CD14-positive monocyte (primary cell): ENCODE results near the gene UBE2QL1. TPM values are rescaled to one million over a fixed set of nuclear protein-coding genes. Genes with fewer than 3 reads are reported as not detected.

Experiments used
- DNase-seq, 3 donors: peaks; one replicate each; pipeline ENCODE4 v3.0.0-alpha.2; 2011 to 2022
- H2AFZ ChIP-seq: 2 replicates; pipeline ENCODE4 v1.6.0; 2012; ENCODE audit warnings: mild to moderate bottlenecking, low read depth, low read length, inconsistent platforms; ENCODE audit not compliant: insufficient read depth, poor library complexity, severe bottlenecking
- H3K27ac ChIP-seq, 2 donors: 1 replicate in 1 of 2; 2 replicates in 1 of 2; pipeline ENCODE4 v1.5.1; 2012 to 2013; ENCODE audit warnings: low read length in 2 of 2, control low read depth in 1 of 2, inconsistent platforms in 1 of 2, low read depth in 1 of 2, mild to moderate bottlenecking in 1 of 2
- H3K27me3 ChIP-seq, 2 donors: one replicate each; pipeline versions ENCODE4 v1.6.0 to v1.6.1; 2011 to 2013; ENCODE audit warnings: low read length in 2 of 2; ENCODE audit not compliant: control insufficient read depth in 2 of 2, insufficient read depth in 2 of 2
- H3K36me3 ChIP-seq, 2 donors: replicated peaks in 1 of 2; 1 replicate in 1 of 2; 2 replicates in 1 of 2; pipeline versions ENCODE4 v1.5.1 to v1.6.1; 2012 to 2013; ENCODE audit warnings: low read length in 2 of 2, control low read depth in 1 of 2, inconsistent platforms in 1 of 2, mild to moderate bottlenecking in 1 of 2; ENCODE audit not compliant: insufficient read depth in 2 of 2, control insufficient read depth in 1 of 2
- H3K4me1 ChIP-seq, 2 donors: 1 replicate in 1 of 2; 2 replicates in 1 of 2; pipeline versions ENCODE4 v1.5.1 to v1.6.1; 2012 to 2013; ENCODE audit warnings: low read length in 2 of 2, control low read depth in 1 of 2, inconsistent platforms in 1 of 2, mild to moderate bottlenecking in 1 of 2, moderate library complexity in 1 of 2; ENCODE audit not compliant: insufficient read depth in 2 of 2, control insufficient read depth in 1 of 2
- H3K4me2 ChIP-seq: replicated peaks from 2 replicates; pipeline ENCODE3; 2012; ENCODE audit warnings: low read length, moderate library complexity, mild to moderate bottlenecking; ENCODE audit not compliant: poor library complexity, severe bottlenecking; ENCODE audit errors: extremely low read depth
- H3K4me3 ChIP-seq, 3 experiments: fragments of 200-600 bp in 1 of 3; sonication (generic) in 1 of 3; replicated peaks in 1 of 3; 1 replicate in 2 of 3; 2 replicates in 1 of 3; pipeline ENCODE4 v1.5.1; 2011 to 2013; ENCODE audit warnings: low read length in 3 of 3, mild to moderate bottlenecking in 3 of 3, control low read depth in 2 of 3, low read depth in 2 of 3, inconsistent platforms in 1 of 3, moderate library complexity in 1 of 3
- H3K79me2 ChIP-seq: 2 replicates; pipeline ENCODE4 v1.6.0; 2012; ENCODE audit warnings: mild to moderate bottlenecking, control low read depth, inconsistent platforms, low read length, moderate library complexity; ENCODE audit not compliant: insufficient read depth
- H3K9ac ChIP-seq: 2 replicates; pipeline ENCODE4 v1.6.0; 2017; ENCODE audit warnings: low read length, mild to moderate bottlenecking; ENCODE audit not compliant: insufficient read depth, poor library complexity, severe bottlenecking
- H3K9me3 ChIP-seq, 2 donors: replicated peaks in 1 of 2; 1 replicate in 1 of 2; 2 replicates in 1 of 2; pipeline versions ENCODE4 v1.5.1 to v1.6.1; 2012 to 2013; ENCODE audit warnings: low read length in 2 of 2, control low read depth in 1 of 2; ENCODE audit not compliant: control insufficient read depth in 1 of 2, insufficient read depth in 1 of 2
- H4K20me1 ChIP-seq: 2 replicates; pipeline ENCODE4 v1.6.0; 2012; ENCODE audit warnings: mild to moderate bottlenecking, low read length, control low read depth, moderate library complexity; ENCODE audit not compliant: insufficient read depth
- H3K27ac Mint-ChIP-seq, 7 donors: one replicate each; pipeline ENCODE4 v1.8.0; 2020; ENCODE audit warnings: mild to moderate bottlenecking in 7 of 7, mixed read lengths in 7 of 7, moderate library complexity in 6 of 7, inconsistent platforms in 2 of 7
- H3K27me3 Mint-ChIP-seq, 3 donors: one replicate each; pipeline ENCODE4 v1.8.0; 2021 to 2022; ENCODE audit warnings: low read depth in 3 of 3, mild to moderate bottlenecking in 3 of 3, mixed read lengths in 3 of 3, moderate library complexity in 3 of 3, inconsistent platforms in 1 of 3
- H3K36me3 Mint-ChIP-seq, 2 donors: one replicate each; pipeline ENCODE4 v1.8.0; 2020; ENCODE audit warnings: mixed read lengths in 2 of 2, inconsistent platforms in 1 of 2, mild to moderate bottlenecking in 1 of 2
- H3K4me1 Mint-ChIP-seq: one replicate; pipeline ENCODE4 v1.8.0; 2020; ENCODE audit warnings: mild to moderate bottlenecking, mixed read lengths
- H3K4me3 Mint-ChIP-seq, 2 donors: one replicate each; pipeline ENCODE4 v1.8.0; 2020; ENCODE audit warnings: mild to moderate bottlenecking in 2 of 2, mixed read lengths in 2 of 2, moderate library complexity in 1 of 2
- H3K9me3 Mint-ChIP-seq, 7 donors: one replicate each; pipeline ENCODE4 v1.8.0; 2020 to 2022; ENCODE audit warnings: mixed read lengths in 7 of 7, mild to moderate bottlenecking in 6 of 7, moderate library complexity in 6 of 7, inconsistent platforms in 2 of 7
- CTCF ChIP-seq: fragments of 200-600 bp; IDR thresholded peaks from one replicate; pipeline ENCODE4 v1.8.0; 2022; ENCODE audit warnings: antibody characterized with exemption, mild to moderate bottlenecking
- WGBS: methylation state at CpG from one replicate; pipeline ENCODE4 v1.1.5; 2013; ENCODE audit warnings: missing lambda C conversion rate; ENCODE audit not compliant: insufficient coverage; 5-methylcytosine and 5-hydroxymethylcytosine counted together
- intact Hi-C, 2 donors: fragments of 100-400 bp; cut with micrococcal nuclease; formaldehyde crosslinking; loops; one replicate each; pipeline versions ENCODE4 v1.15.0 to v1.15.1; 2023
- polyA plus RNA-seq, 3 donors: library from polyadenylated mRNA; depleted of rRNA in 1 of 3; unstranded in 2 of 3; stranded (reverse) in 1 of 3; fragments of 300-500 nt in 2 of 3; fragments of >200 nt in 1 of 3; fragmentation: Illumina TruSeq in 2 of 3; gene quantifications; 1 replicate in 2 of 3; 2 replicates in 1 of 3; pipeline ENCODE4 v1.2.3, GENCODE V29; 2012 to 2021

UBE2QL1 gene
- polyA plus RNA-seq, 3 donors, result not detected

GRCh38 chr5:6439588-6440550 is 8.8 kb upstream of the UBE2QL1 start:
- Histone ChIP-seq H3K79me2 (no peaks in the 10 kb centered on the region), H3K4me1 (no peaks in the 10 kb centered on the region), H3K4me2 (no peak overlapping the region), H3K27ac (no peak overlapping the region), H3K9me3 (peaks cover 0 to 8% of the 10 kb centered on the region in 2 donors), H3K27me3 (no peaks in the 10 kb centered on the region), H3K4me3 (no peak overlapping the region), H3K9ac (no peak overlapping the region), H3K36me3 (no peaks in the 10 kb centered on the region), H4K20me1 (no peaks in the 10 kb centered on the region), H2AFZ (no peak overlapping the region)
- Mint-ChIP-seq H3K27me3 (peaks cover 8 to 14% (median 14%) of the 10 kb centered on the region in 3 donors), H3K27ac (no peak overlapping the region), H3K4me1 (no peaks in the 10 kb centered on the region), H3K9me3 (peaks cover 3 to 24% (median 9%) of the 10 kb centered on the region in 7 donors), H3K4me3 (no peak overlapping the region), H3K36me3 (no peaks in the 10 kb centered on the region)
- 80% methylated on average over 1 of the region's 5 CpGs for WGBS
- TF ChIP-seq CTCF, result no peak
- intact Hi-C loops, result no loop called here
- DNase-seq, result no peak

GRCh38 chr5:6442333-6442732 is 6.3 kb upstream of the UBE2QL1 start:
- no peak overlapping the region for H3K4me3 Mint-ChIP-seq
- intact Hi-C loops, result no loop called here
- 100% methylated on average over 1 of the region's 2 CpGs for WGBS
- Histone ChIP-seq H3K4me1 (no peaks in the 10 kb centered on the region), H3K4me2 (no peak overlapping the region), H3K9me3 (peaks cover under 1 to 8% of the 10 kb centered on the region in 2 donors), H2AFZ (no peak overlapping the region), H3K27me3 (no peaks in the 10 kb centered on the region), H3K79me2 (no peaks in the 10 kb centered on the region), H3K27ac (no peak overlapping the region), H3K4me3 (no peak overlapping the region), H3K36me3 (no peaks in the 10 kb centered on the region), H4K20me1 (no peaks in the 10 kb centered on the region), H3K9ac (no peak overlapping the region)
- no peak for TF ChIP-seq CTCF
- no peak for DNase-seq
- H3K27ac Mint-ChIP-seq, result no peak overlapping the region
- H3K4me1 Mint-ChIP-seq, result no peaks in the 10 kb centered on the region
- peaks cover 3 to 26% (median 9%) of the 10 kb centered on the region in 7 donors for H3K9me3 Mint-ChIP-seq
- H3K27me3 Mint-ChIP-seq, result peaks cover 8 to 17% (median 10%) of the 10 kb centered on the region in 3 donors
- H3K36me3 Mint-ChIP-seq, result no peaks in the 10 kb centered on the region
